Measurements from ENCODE around the gene RPS6KA2.

RPS6KA2 gene

GRCh38 chr6:166488076-166488685 lies 138.9 kb downstream of the RPS6KA2 start:
- no peak for DNase-seq (ENCODE audit: low read depth)

GRCh38 chr6:166487148-166487547 lies 139.9 kb downstream of the RPS6KA2 start:
- no peak for DNase-seq (ENCODE audit: low read depth)

DNA sequence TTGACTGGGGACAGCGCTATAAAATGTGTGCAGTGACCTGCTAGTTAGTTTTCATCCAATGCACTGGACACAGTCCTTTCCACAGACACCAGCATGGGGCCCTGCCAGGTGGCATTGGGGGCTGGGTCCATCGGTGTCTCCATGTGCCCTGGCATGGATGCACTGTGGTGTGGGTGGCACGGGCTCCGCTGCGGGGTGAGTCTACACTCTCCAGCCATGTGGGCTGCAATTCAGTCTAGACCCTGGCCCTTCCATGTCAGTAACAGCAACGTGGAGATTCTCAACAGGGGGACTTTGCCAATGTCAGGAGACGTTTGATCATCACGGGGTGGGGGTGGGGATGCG lies 140.5 kb downstream of the RPS6KA2 start:
- DNase-seq (ENCODE audit: low read depth), result no peak

DNA sequence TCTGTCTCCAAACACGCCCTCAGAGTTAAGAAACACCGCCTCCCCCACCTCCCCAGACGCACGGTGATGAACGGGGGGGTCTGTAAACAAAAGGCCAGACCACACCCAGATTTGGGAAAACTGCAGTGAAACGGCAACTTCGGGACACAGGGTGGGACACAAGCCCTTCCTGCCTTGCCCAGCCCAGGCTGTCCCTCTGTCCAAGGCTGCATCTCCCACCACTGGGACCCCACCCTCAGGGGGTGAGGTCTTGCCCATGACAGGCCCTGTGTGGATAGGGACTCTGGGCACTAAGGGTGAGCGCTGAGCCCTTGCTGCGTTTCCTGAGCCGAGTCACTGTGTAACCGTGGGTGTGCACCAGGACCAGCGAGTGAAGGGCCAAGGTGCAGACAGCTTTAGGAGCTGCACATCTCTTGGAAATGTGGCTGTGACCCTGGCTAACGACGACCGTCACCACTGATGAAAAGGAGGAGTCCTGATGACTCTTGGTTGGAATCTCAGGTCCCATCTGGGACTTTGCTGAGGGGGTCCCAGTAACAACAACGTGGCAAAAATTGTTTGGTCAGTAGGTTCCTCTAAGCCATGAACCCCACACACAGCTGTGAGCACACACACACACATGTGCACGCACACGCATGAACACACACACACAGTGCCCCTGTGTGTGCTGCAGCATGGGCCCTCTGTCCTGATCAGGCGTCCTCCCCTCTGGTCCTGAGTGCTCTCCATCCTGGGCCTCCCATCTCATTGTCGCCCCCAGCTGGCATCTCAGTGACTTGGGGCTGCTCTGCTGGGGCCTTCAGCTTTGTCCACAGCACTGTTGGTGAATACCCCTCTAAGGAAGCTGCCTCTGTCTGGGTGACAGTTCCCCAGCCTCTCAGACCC lies 141.2 kb downstream of the RPS6KA2 start:
- DNase-seq (ENCODE audit: low read depth), result no peak

- no peak for DNase-seq (ENCODE audit: low read depth)
Measured at GRCh38 chr6:166484863-166485262, 142.2 kb downstream of the RPS6KA2 start.

- no peak for DNase-seq (ENCODE audit: low read depth)
Measured at GRCh38 chr6:166483573-166484250, 143.3 kb downstream of the RPS6KA2 start.

GRCh38 chr6:166483026-166483425 lies 144.0 kb downstream of the RPS6KA2 start:
- no peak for DNase-seq (ENCODE audit: low read depth)

DNA sequence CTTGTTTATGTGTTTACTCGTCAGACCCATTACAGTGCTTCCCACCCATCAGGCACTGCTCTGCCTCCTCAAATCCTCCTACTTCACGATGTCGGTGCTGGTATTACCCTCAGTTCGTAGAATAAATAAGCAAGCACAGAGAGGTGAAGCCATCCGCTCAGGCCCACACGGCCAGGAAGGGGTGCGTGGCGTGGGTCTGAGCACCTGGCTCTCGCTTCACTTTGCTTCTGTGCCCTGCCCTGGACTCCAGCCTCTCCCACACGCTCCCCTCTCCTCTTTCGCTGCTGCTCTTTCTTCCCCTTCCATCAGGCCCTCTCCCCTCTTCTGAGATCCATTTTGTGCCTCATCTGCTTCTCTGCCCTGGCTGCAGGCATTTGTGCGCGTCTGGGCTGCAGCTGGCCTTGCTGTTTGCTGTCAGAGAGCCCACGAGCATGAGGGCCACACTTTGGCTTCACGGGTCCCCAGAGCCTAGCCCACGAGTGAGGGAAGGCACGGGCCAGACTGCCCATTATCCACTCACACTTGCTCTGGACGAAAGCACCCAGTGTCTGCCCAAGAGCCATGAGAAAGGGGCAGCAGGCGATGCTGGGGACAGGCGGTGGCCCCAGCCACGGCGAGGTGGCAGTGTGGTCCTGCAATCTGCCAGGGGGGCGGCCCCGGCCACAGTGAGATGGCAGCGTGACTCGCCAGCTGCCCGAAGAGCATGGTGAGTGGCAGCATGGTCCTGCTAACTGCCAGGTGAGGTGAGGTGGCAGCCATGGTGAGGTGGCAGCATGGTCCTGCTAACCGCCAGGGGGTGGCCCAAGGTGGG lies 148.1 kb downstream of the RPS6KA2 start:
- DNase-seq (ENCODE audit: low read depth), result no peak

GRCh38 chr6:166477647-166478365 lies 149.2 kb downstream of the RPS6KA2 start:
- DNase-seq (ENCODE audit: low read depth), result no peak

- no peak for DNase-seq (ENCODE audit: low read depth)
Measured at GRCh38 chr6:166476634-166477215, 150.3 kb downstream of the RPS6KA2 start.

- no peak for DNase-seq (ENCODE audit: low read depth)
Measured at GRCh38 chr6:166476061-166476591, 150.9 kb downstream of the RPS6KA2 start.

DNA sequence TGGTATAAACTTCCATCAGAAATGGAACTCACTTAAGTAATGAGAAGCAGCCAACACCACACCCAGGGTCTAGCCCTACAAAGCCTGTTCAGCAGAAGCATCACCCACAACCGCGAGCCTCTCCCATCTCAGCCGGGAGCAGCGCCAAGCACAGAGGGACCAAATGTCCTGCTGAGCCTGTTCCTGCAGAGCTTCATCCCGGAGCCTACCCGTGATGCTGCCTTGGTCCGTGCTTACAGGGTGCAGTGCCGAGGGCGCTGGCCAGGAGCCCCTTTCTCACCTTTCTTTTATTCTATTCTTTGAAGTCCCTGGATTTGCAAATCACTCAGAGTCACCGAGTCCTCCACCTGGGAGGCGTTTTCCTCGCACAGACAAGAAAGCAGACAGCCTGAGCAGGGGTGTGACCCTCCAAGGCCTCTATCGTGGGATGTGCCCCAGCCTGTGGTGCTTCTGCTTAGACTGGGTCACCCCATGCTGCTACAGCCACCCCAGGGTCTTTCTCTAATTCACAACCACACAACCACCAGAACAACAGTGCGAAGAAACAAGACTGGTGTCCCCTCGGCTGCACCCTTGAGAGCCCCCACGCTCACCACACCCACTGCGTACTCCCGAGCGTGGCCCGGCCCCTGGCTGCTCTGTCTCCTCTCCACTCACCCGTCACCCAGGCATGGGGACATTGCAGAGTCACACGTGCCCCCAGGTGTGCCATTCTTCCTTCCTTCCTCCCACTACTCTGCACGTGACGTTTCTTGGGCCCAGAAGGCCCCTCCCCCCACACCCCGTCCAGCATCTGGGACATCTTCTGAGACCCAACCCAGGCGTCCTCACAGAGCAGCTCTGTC lies 152.1 kb downstream of the RPS6KA2 start:
- no peak for DNase-seq (ENCODE audit: low read depth)

DNA sequence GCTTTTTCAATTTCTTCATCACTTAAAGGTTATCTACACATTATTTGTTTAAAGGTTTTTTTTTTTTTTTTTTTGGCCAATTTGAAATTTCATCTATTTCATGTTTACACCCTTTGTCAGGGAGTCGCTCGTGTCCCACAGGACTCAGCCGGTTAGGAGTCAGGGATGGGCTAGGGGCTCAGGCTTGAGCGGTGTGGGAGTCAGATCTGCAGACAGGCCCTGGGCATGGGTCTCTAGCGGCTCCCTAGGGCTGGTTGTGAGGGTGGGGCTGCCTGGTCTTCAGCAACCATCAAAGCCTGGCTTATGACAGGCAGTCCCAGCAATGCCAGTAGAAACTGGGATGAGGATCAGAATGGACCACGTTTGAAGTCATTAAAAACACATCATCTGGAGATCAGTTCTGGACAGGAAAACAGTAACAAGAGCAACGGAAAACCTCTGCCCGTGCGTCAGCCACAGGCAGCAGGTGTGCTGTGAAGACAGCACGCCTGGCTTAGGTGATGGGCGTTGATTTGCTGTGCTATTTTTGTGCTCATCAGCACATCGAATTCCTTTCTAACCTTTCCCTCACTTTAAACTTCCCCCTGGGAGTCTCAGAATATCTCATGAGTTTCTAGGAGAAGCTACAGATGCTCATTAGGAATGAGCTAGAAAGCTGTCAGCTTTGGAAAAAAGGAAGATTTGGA lies 153.0 kb downstream of the RPS6KA2 start:
- DNase-seq (ENCODE audit: low read depth), result no peak

DNA sequence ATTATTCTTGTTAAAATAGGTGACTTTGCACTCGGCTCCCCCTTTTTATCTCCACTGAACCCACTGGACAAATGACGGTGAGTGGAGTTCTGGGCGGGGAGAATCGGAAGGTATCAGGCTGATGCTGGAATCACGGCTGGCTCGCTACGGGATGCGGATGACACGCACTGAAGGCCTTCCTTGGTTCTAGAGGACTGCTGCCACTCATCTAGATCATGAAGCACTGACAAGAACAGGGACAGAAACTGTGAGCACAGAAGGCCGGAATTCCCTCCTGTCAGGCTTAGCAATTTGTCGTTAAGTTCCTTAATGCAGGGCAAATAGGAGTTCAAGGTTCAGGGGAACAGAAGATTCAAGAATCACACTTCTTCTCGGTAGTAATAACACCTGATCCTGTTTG lies 154.4 kb downstream of the RPS6KA2 start:
- DNase-seq (ENCODE audit: low read depth), result no peak

- DNase-seq (ENCODE audit: low read depth), result no peak
Measured at GRCh38 chr6:166471797-166472260, 155.2 kb downstream of the RPS6KA2 start.

DNA sequence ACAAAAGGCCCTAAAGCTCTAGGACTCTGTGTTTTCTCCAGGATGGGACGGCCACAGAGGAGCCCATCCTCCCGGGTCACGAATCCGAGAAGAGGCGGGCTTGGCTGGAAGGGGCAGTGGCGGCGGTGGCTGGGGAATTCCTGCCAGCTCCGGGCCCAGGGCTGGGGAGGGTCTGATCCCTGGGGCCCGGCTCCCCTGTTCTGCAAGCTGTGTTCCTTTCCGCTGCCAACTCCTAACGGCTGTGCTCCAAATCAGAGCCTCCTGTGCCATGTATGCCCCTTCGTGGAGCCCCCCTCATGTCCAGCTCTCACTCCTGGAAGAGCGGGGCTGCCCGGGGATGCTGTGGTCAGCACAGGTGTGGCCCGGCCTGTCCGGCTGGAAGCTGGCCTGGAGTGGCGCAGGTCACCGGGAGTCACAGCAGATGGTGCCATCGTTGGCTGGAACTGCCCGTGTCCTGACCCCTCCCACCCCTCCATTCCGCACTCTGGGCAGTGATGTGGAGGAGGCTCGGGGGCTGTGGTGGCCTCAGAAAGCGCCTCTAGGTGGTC lies 156.1 kb downstream of the RPS6KA2 start:
- DNase-seq (ENCODE audit: low read depth), result no peak

DNA sequence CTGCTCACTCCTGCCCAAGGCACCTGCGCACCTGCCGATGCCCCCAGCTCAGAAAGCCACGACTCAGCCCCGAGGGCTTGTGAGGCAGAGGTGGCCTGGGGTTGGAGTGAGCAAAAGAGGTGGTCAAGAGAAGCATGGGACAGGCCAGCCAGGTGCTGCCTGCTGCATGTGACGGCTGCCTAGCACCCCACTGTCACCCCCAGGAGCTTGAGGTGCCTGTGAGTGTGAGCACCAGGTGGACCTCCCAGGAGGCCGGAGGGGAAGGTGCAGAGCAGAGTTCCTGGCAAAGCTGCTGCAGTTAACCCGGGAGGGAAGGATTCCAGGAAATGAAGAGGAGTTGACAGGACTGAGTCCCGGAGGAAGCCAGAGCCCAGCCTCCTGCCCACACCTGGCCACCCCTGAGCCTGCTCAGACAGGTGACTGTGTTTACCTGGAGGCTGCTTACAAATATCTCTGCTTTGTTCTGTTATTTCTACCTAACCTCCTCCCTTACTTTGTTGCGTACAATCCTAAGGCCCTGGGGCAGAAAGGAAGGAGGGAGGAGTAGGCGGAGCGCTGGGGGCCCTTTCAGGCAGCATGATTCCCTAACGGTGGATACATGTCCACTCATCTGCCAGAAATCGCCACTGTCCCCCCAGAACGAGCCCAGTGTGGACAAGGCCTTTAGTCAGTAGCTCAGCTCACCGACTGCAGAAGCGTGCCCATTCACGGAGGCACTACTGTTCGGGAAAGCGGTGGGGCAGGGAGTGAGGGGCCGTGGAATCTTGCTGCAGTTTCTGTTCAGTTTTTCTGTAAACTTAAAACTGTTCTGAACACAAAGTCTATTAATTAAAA lies 156.8 kb downstream of the RPS6KA2 start:
- no peak for DNase-seq (ENCODE audit: low read depth)

GRCh38 chr6:166469426-166469961 lies 157.6 kb downstream of the RPS6KA2 start:
- DNase-seq (ENCODE audit: low read depth), result no peak
